Activated T-helper 2 cell treated with anti-CD3 and anti-CD28 coated beads, Interferon-gamma antibody, Interleukin-2, Interleukin-4, amounts not matched to agents 10 μg/mL and 5 μg/mL and 100 μg/mL, durations not matched to agents 14 hours and 24 hours and 36 hours (primary cell): ENCODE data around the gene CLDN11. TPM values are rescaled to one million over a fixed set of nuclear protein-coding genes. Genes with fewer than 3 reads are reported as not detected.
A peak's percentile ranks its signal among the peaks of the same experiment; 100 is the strongest.

Source experiments
- DNase-seq: peaks from one replicate; pipeline ENCODE4 v3.0.0; 2021; ENCODE audit warnings: low spot score
- H3K27ac Mint-ChIP-seq: one replicate; pipeline ENCODE4 v1.8.0; 2021; ENCODE audit warnings: mixed read lengths
- H3K27me3 Mint-ChIP-seq: one replicate; pipeline ENCODE4 v1.8.0; 2021; ENCODE audit warnings: low read depth, mixed read lengths
- H3K36me3 Mint-ChIP-seq: one replicate; pipeline ENCODE4 v1.8.0; 2021; ENCODE audit warnings: low read depth, mixed read lengths
- H3K4me1 Mint-ChIP-seq: one replicate; pipeline ENCODE4 v1.8.0; 2021; ENCODE audit warnings: low read depth, mixed read lengths
- H3K4me3 Mint-ChIP-seq: one replicate; pipeline ENCODE4 v1.8.0; 2021; ENCODE audit warnings: low read depth, mild to moderate bottlenecking, moderate library complexity, mixed read lengths
- H3K9me3 Mint-ChIP-seq: one replicate; pipeline ENCODE4 v1.8.0; 2021; ENCODE audit warnings: mixed read lengths
- intact Hi-C: fragments of 100-400 bp; cut with micrococcal nuclease; formaldehyde crosslinking; loops from one replicate; pipeline ENCODE4 v1.15.1; 2023
- total RNA-seq: library from RNA; stranded (reverse); gene quantifications from 2 replicates; pipeline ENCODE4 v1.2.3, GENCODE V29; 2022

The CLDN11 gene
- total RNA-seq, 1 donor from 2014 or later: 0.18 TPM

- H3K27me3 Mint-ChIP-seq: peaks cover 45% of the 10 kb centered on the region
- intact Hi-C loops: loop anchor here (5.0 to 10.0 kb wide), 2 partner anchors 168 to 275 kb away; partner anchors contain the start of gene SLC7A14
Observed at GRCh38 chr3:170417090-170417489, 1.6 kb upstream of the CLDN11 start.

GRCh38 chr3:170419557-170420087 lies 954 bp downstream of the CLDN11 start:
- no peak for DNase-seq
- H3K27me3 Mint-ChIP-seq: peaks cover 41% of the 10 kb centered on the region
- no peaks in the 10 kb centered on the region for H3K36me3 Mint-ChIP-seq
- intact Hi-C loops: loop anchor here (5.0 to 10.0 kb wide), 2 partner anchors 165 to 273 kb away; partner anchors contain the start of gene SLC7A14
- no peaks in the 10 kb centered on the region for H3K9me3 Mint-ChIP-seq
- H3K4me1 Mint-ChIP-seq: peaks cover 10% of the 10 kb centered on the region
- H3K4me3 Mint-ChIP-seq: no peak overlapping the region
- no peak overlapping the region for H3K27ac Mint-ChIP-seq

More at GRCh38 chr3:170417090-170417489, 1.6 kb upstream of the CLDN11 start:
- no peaks in the 10 kb centered on the region for H3K36me3 Mint-ChIP-seq
- no peak overlapping the region for H3K4me3 Mint-ChIP-seq
- no peak for DNase-seq
- no peak overlapping the region for H3K27ac Mint-ChIP-seq
- H3K4me1 Mint-ChIP-seq: peaks cover 7% of the 10 kb centered on the region
- no peaks in the 10 kb centered on the region for H3K9me3 Mint-ChIP-seq

- Mint-ChIP-seq H3K36me3 (no peaks in the 10 kb centered on the region), H3K4me1 (peaks cover 10% of the 10 kb centered on the region), H3K4me3 (no peak overlapping the region), H3K9me3 (no peaks in the 10 kb centered on the region), H3K27me3 (peaks cover 40% of the 10 kb centered on the region), H3K27ac (no peak overlapping the region)
- intact Hi-C loops: no loop called here
- DNase-seq: no peak
Observed at GRCh38 chr3:170420307-170420821, 1.7 kb downstream of the CLDN11 start.

GRCh38 chr3:170421111-170421641 lies 2.5 kb downstream of the CLDN11 start:
- Mint-ChIP-seq H3K27me3 (peaks cover 33% of the 10 kb centered on the region), H3K9me3 (no peaks in the 10 kb centered on the region), H3K4me1 (peaks cover 10% of the 10 kb centered on the region), H3K27ac (no peak overlapping the region), H3K4me3 (no peak overlapping the region), H3K36me3 (no peaks in the 10 kb centered on the region)
- intact Hi-C loops: no loop called here
- no peak for DNase-seq

GRCh38 chr3:170421758-170422157 lies 3.1 kb downstream of the CLDN11 start:
- Mint-ChIP-seq H3K36me3 (no peaks in the 10 kb centered on the region), H3K9me3 (no peaks in the 10 kb centered on the region), H3K4me3 (no peak overlapping the region), H3K27me3 (peaks cover 30% of the 10 kb centered on the region), H3K4me1 (peaks cover 10% of the 10 kb centered on the region), H3K27ac (peak overlapping the region; percentile 3)
- DNase-seq: no peak
- intact Hi-C loops: no loop called here

- intact Hi-C loops: no loop called here
- Mint-ChIP-seq H3K9me3 (no peaks in the 10 kb centered on the region), H3K4me1 (peaks cover 10% of the 10 kb centered on the region)
Observed at GRCh38 chr3:170423001-170423615, 4.4 kb downstream of the CLDN11 start.

GRCh38 chr3:170424879-170425278 lies 6.2 kb downstream of the CLDN11 start:
- no peak overlapping the region for H3K27ac Mint-ChIP-seq
- no peak overlapping the region for H3K4me3 Mint-ChIP-seq
- H3K9me3 Mint-ChIP-seq: no peaks in the 10 kb centered on the region
- no peaks in the 10 kb centered on the region for H3K36me3 Mint-ChIP-seq
- H3K4me1 Mint-ChIP-seq: peaks cover 23% of the 10 kb centered on the region
- intact Hi-C loops: no loop called here
- peaks cover 15% of the 10 kb centered on the region for H3K27me3 Mint-ChIP-seq
- no peak for DNase-seq

More at GRCh38 chr3:170423001-170423615, 4.4 kb downstream of the CLDN11 start:
- H3K36me3 Mint-ChIP-seq: no peaks in the 10 kb centered on the region
- no peak for DNase-seq
- H3K4me3 Mint-ChIP-seq: no peak overlapping the region
- H3K27me3 Mint-ChIP-seq: peaks cover 18% of the 10 kb centered on the region
- no peak overlapping the region for H3K27ac Mint-ChIP-seq

GRCh38 chr3:170425491-170426239 lies 7.0 kb downstream of the CLDN11 start:
- intact Hi-C loops: no loop called here
- Mint-ChIP-seq H3K36me3 (no peaks in the 10 kb centered on the region), H3K27me3 (peaks cover 9% of the 10 kb centered on the region), H3K27ac (no peak overlapping the region), H3K4me1 (peaks cover 22% of the 10 kb centered on the region), H3K4me3 (no peak overlapping the region), H3K9me3 (no peaks in the 10 kb centered on the region)
- no peak for DNase-seq

GRCh38 chr3:170426240-170426797 lies 7.7 kb downstream of the CLDN11 start:
- Mint-ChIP-seq H3K4me1 (peaks cover 22% of the 10 kb centered on the region), H3K9me3 (no peaks in the 10 kb centered on the region), H3K4me3 (no peak overlapping the region), H3K27ac (no peak overlapping the region), H3K27me3 (peaks cover 10% of the 10 kb centered on the region), H3K36me3 (no peaks in the 10 kb centered on the region)
- no peak for DNase-seq
- intact Hi-C loops: no loop called here

GRCh38 chr3:170428095-170428494 lies 9.4 kb downstream of the CLDN11 start:
- DNase-seq: no peak
- no peak overlapping the region for H3K4me3 Mint-ChIP-seq
- intact Hi-C loops: no loop called here
- peaks cover 18% of the 10 kb centered on the region for H3K4me1 Mint-ChIP-seq
- H3K27ac Mint-ChIP-seq: no peak overlapping the region
- H3K36me3 Mint-ChIP-seq: no peaks in the 10 kb centered on the region
- H3K9me3 Mint-ChIP-seq: no peaks in the 10 kb centered on the region
- peaks cover 7% of the 10 kb centered on the region for H3K27me3 Mint-ChIP-seq

- H3K36me3 Mint-ChIP-seq: no peaks in the 10 kb centered on the region
- H3K4me1 Mint-ChIP-seq: peaks cover 16% of the 10 kb centered on the region
- H3K4me3 Mint-ChIP-seq: no peak overlapping the region
- no peak for DNase-seq
- intact Hi-C loops: no loop called here
- no peak overlapping the region for H3K27ac Mint-ChIP-seq
- H3K27me3 Mint-ChIP-seq: peaks cover 7% of the 10 kb centered on the region
- no peaks in the 10 kb centered on the region for H3K9me3 Mint-ChIP-seq
Observed at GRCh38 chr3:170429050-170429449, 10.4 kb downstream of the CLDN11 start.

- intact Hi-C loops: no loop called here
- Mint-ChIP-seq H3K4me3 (no peak overlapping the region), H3K27ac (no peak overlapping the region), H3K36me3 (no peaks in the 10 kb centered on the region), H3K9me3 (no peaks in the 10 kb centered on the region), H3K27me3 (peaks cover 7% of the 10 kb centered on the region), H3K4me1 (peaks cover 16% of the 10 kb centered on the region)
- no peak for DNase-seq
Observed at GRCh38 chr3:170431054-170431453, 12.4 kb downstream of the CLDN11 start.
